ENCODE results near the gene PIP5K1C. TPM values are rescaled to one million over a fixed set of nuclear protein-coding genes. Genes with fewer than 3 reads are reported as not detected.

The PIP5K1C gene
- total RNA-seq, 1 donor from 2014 or later: 43.6 TPM

DNA sequence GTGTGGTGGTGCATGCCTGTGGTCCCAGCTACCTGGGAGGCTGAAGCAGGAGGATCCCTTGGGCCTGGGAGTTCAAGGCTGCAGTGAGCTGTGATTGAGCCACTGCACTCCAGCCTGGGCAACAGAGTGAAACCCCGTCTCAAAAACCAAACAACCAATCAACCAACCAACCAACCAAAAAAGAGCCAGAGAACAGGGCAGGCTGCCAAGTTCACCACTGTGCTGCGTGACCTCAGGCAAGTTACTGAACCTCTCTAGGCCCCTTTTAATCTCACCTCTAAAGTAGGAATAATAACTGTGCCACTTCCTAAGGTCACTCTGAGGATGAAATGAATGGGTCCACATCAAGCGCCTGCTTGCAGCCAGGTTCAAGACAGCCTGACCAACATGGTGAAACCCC is 24.9 kb upstream of the PIP5K1C start:
- DNase-seq: no peak
- Histone ChIP-seq H3K27ac (no peak overlapping the region), H3K27me3 (ENCODE audit: low read depth) (peaks cover 29% of the 10 kb centered on the region), H3K4me3 (no peak overlapping the region), H3K36me3 (no peaks in the 10 kb centered on the region), H3K4me1 (peaks cover 15% of the 10 kb centered on the region), H3K9me3 (no peaks in the 10 kb centered on the region)
- TF ChIP-seq CTCF (IDR thresholded peaks at IDR 0.05): no peak
- ATAC-seq: no peak
- intact Hi-C loops (cut with DNase I): no loop called here

- H3K9me3 ChIP-seq: no peaks in the 10 kb centered on the region
- no peak overlapping the region for H3K4me3 ChIP-seq
- H3K27ac ChIP-seq: no peak overlapping the region
- no peak for TF ChIP-seq CTCF (IDR thresholded peaks at IDR 0.05)
- DNase-seq: no peak
- no peaks in the 10 kb centered on the region for H3K36me3 ChIP-seq
- no peak for ATAC-seq
- H3K27me3 ChIP-seq (ENCODE audit: low read depth): peaks cover 42% of the 10 kb centered on the region
- H3K4me1 ChIP-seq: peaks cover 15% of the 10 kb centered on the region
- intact Hi-C loops (cut with DNase I): no loop called here
Observed at GRCh38 chr19:3723883-3724282, 23.6 kb upstream of the PIP5K1C start.

DNA sequence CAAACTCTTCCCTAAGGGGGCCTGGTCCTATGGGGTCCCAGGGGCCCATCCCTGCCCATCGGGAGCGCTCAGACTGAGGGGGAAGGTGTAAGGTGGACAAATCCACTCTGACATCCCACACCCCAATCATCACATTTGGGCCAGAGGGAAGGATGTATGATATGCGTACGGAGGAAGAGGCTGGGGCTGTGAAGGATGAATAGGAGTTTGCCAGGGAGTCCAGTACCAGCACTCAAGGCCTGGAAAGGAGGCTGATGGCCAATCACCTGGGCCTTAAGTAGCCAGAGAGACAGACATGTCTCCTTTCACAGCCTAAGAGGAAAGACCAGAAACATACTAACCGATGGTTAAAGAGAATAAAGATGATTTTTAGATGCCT is 22.8 kb upstream of the PIP5K1C start:
- peaks cover 45% of the 10 kb centered on the region for H3K27me3 ChIP-seq (ENCODE audit: low read depth)

DNA sequence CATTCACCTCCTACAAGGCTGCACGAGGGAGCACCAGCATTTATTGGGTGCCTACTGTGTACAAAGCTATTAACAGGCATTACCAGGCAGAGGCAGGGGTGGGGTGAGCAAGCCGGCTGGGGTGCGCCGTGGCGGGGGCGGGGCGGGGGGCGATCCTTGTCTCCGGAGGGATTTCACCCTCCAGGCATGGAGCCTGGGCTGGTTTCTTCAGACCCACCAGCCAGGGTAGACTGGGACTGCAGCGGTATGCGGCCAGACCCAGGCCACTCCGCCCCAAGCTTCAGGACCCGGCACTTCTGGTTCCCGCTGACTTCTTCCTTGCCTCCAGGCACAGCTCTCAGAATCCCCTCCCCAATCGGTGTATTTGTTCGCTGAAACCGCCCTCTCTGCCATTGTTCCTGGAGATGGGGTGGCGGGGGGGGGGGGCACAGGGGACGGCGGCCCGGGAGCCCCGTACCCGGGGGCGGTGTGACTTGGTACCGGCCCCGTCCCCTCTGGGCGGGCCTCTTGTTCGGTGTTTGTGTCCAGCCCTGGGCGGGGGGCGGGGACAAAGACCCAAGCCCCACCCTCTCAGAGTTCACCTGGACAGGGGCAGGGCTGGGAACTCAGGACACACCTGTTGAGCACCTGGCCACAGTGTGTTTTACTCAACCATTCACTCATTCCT is 22.3 kb upstream of the PIP5K1C start:
- no peak for TF ChIP-seq CTCF (IDR thresholded peaks at IDR 0.05)
- Histone ChIP-seq H3K9me3 (no peaks in the 10 kb centered on the region), H3K4me3 (peak overlapping the region; percentile 48), H3K36me3 (no peaks in the 10 kb centered on the region), H3K4me1 (peaks cover 15% of the 10 kb centered on the region), H3K27ac (no peak overlapping the region), H3K27me3 (ENCODE audit: low read depth) (peaks cover 45% of the 10 kb centered on the region)
- intact Hi-C loops (cut with DNase I): no loop called here
- ATAC-seq (peak; percentile 28), DNase-seq (peak; percentile 60)

More for the DNA sequence above, 22.8 kb upstream of the PIP5K1C start:
- TF ChIP-seq CTCF (IDR thresholded peaks at IDR 0.05): no peak
- ATAC-seq: no peak
- Histone ChIP-seq H3K4me3 (no peak overlapping the region), H3K27ac (no peak overlapping the region), H3K9me3 (no peaks in the 10 kb centered on the region), H3K4me1 (peaks cover 15% of the 10 kb centered on the region), H3K36me3 (no peaks in the 10 kb centered on the region)
- no peak for DNase-seq
- intact Hi-C loops (cut with DNase I): no loop called here

- Histone ChIP-seq H3K9me3 (no peaks in the 10 kb centered on the region), H3K4me1 (peaks cover 15% of the 10 kb centered on the region), H3K27me3 (ENCODE audit: low read depth) (peaks cover 45% of the 10 kb centered on the region), H3K4me3 (peak overlapping the region; percentile 48), H3K36me3 (no peaks in the 10 kb centered on the region), H3K27ac (no peak overlapping the region)
- no peak for TF ChIP-seq CTCF (IDR thresholded peaks at IDR 0.05)
- no peak for ATAC-seq
- intact Hi-C loops (cut with DNase I): no loop called here
- no peak for DNase-seq
Observed at GRCh38 chr19:3721887-3722442, 21.7 kb upstream of the PIP5K1C start.
